HL-60 (cell line): ENCODE data around the gene POU1F1.

Source experiments
- DNase-seq, 2 experiments: peaks; one replicate each; pipeline ENCODE4 v3.0.0-alpha.2; 2010 to 2020; ENCODE audit warnings: low read depth in 1 of 2, low spot score in 1 of 2
- H3K27ac ChIP-seq: fragments of 250-450 bp; sonication (Bioruptor Pico); replicated peaks from 2 replicates; pipeline ENCODE4 v1.5.1; 2020; ENCODE audit warnings: mild to moderate bottlenecking, moderate library complexity
- H3K27me3 ChIP-seq: fragments of 250-450 bp; sonication (Bioruptor Pico); 2 replicates; pipeline ENCODE4 v1.5.1; 2021; ENCODE audit warnings: mild to moderate bottlenecking, moderate library complexity; ENCODE audit not compliant: insufficient read depth, poor library complexity, severe bottlenecking
- H3K4me3 ChIP-seq: replicated peaks from 2 replicates; pipeline ENCODE4 v1.5.1; 2011; ENCODE audit warnings: mild to moderate bottlenecking, control low read depth, low read length; ENCODE audit not compliant: insufficient read depth
- GABPA ChIP-seq: IDR thresholded peaks from 2 replicates; pipeline ENCODE4 v1.6.1; 2012; ENCODE audit warnings: low read depth
- POLR2AphosphoS5 ChIP-seq: IDR thresholded peaks from 2 replicates; pipeline ENCODE4 v1.6.1; 2012; ENCODE audit warnings: low read depth
- SPI1 ChIP-seq: IDR thresholded peaks from 2 replicates; pipeline ENCODE4 v1.6.1; 2012; ENCODE audit warnings: low read depth, mild to moderate bottlenecking, borderline replicate concordance
- TF ChIP-seq, protein P1 (sequence below): IDR thresholded peaks from one replicate; pipeline ENCODE4 v1.5.1; 2011; ENCODE audit warnings: low read length, control low read depth, inconsistent platforms; ENCODE audit not compliant: insufficient read depth
- TF ChIP-seq, protein P2 (sequence below): IDR thresholded peaks from 2 replicates; pipeline ENCODE4 v1.6.1; 2012; ENCODE audit warnings: low read depth; ENCODE audit not compliant: insufficient replicate concordance

Gene POU1F1

DNA sequence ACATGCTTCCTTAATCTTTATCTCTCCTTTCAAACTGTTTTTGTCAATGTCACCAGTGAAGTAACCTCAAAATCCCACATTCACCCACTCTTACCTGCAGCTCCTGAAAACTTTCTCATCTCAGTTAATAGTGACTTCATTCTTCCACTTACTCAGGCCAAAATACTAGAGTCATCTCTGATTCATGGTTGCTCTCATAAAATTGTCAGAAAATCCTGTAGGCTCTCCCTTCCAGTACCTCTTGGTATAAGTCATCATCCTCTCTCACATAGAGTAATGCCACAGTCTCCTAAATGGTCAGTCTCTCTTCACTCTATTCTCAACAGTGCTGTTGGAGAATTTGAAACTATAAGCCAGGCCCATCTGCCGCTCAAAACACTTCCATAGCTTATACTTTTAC is 34.9 kb upstream of the POU1F1 start:
- no peak for DNase-seq
- no peak overlapping the region for H3K4me3 ChIP-seq
- no peak for TF ChIP-seq SPI1
- TF ChIP-seq, protein P1, sequence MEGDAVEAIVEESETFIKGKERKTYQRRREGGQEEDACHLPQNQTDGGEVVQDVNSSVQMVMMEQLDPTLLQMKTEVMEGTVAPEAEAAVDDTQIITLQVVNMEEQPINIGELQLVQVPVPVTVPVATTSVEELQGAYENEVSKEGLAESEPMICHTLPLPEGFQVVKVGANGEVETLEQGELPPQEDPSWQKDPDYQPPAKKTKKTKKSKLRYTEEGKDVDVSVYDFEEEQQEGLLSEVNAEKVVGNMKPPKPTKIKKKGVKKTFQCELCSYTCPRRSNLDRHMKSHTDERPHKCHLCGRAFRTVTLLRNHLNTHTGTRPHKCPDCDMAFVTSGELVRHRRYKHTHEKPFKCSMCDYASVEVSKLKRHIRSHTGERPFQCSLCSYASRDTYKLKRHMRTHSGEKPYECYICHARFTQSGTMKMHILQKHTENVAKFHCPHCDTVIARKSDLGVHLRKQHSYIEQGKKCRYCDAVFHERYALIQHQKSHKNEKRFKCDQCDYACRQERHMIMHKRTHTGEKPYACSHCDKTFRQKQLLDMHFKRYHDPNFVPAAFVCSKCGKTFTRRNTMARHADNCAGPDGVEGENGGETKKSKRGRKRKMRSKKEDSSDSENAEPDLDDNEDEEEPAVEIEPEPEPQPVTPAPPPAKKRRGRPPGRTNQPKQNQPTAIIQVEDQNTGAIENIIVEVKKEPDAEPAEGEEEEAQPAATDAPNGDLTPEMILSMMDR = no peak
- TF ChIP-seq GABPA = no peak
- TF ChIP-seq, protein P2, sequence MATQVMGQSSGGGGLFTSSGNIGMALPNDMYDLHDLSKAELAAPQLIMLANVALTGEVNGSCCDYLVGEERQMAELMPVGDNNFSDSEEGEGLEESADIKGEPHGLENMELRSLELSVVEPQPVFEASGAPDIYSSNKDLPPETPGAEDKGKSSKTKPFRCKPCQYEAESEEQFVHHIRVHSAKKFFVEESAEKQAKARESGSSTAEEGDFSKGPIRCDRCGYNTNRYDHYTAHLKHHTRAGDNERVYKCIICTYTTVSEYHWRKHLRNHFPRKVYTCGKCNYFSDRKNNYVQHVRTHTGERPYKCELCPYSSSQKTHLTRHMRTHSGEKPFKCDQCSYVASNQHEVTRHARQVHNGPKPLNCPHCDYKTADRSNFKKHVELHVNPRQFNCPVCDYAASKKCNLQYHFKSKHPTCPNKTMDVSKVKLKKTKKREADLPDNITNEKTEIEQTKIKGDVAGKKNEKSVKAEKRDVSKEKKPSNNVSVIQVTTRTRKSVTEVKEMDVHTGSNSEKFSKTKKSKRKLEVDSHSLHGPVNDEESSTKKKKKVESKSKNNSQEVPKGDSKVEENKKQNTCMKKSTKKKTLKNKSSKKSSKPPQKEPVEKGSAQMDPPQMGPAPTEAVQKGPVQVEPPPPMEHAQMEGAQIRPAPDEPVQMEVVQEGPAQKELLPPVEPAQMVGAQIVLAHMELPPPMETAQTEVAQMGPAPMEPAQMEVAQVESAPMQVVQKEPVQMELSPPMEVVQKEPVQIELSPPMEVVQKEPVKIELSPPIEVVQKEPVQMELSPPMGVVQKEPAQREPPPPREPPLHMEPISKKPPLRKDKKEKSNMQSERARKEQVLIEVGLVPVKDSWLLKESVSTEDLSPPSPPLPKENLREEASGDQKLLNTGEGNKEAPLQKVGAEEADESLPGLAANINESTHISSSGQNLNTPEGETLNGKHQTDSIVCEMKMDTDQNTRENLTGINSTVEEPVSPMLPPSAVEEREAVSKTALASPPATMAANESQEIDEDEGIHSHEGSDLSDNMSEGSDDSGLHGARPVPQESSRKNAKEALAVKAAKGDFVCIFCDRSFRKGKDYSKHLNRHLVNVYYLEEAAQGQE = no peak
- no peak for TF ChIP-seq POLR2AphosphoS5
- H3K27me3 ChIP-seq = no peaks in the 10 kb centered on the region
- H3K27ac ChIP-seq = no peak overlapping the region

DNA sequence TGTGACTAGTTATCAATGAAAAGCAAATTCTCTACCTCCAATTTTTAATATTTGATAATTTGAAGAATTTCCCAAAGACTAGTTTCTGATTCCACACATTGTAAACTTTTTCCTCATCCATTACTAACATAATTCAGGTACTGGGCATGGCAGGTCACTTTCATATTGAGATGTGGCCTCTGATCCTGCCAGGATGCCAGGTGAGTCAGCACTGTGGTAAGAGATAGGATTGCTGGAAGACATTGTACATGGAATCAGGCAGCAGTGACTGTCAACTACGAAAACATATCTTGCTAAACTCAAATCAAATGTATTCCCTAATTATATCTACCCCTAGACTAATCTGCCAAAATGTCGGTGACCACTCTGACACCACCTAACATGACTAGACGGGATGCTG is 33.2 kb upstream of the POU1F1 start:
- no peak overlapping the region for H3K27ac ChIP-seq
- H3K4me3 ChIP-seq = no peak overlapping the region
- H3K27me3 ChIP-seq = no peaks in the 10 kb centered on the region
- no peak for DNase-seq
- TF ChIP-seq, protein P1 = no peak
- TF ChIP-seq, protein P2 = no peak
- TF ChIP-seq SPI1 = no peak
- no peak for TF ChIP-seq POLR2AphosphoS5
- no peak for TF ChIP-seq GABPA

DNA sequence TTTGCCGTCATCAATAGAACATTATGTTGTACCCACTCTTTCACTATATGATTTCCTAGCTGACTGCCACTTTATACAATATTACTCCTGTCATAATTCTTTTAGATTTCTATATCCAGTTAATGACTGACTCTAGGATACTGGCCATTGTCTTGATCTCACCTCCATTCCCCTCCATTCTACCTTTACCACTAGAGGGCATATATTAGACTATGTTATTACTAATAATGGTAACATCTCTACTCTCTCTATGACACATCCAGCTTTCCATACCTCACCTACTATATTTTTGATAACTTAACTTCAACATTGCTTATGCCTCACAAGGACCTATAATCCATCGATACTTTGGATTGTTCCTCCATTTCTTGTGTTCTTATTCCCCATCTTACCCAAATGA is 31.4 kb upstream of the POU1F1 start:
- TF ChIP-seq GABPA (no peak), SPI1 (no peak), POLR2AphosphoS5 (no peak)
- TF ChIP-seq, protein P2 = no peak
- TF ChIP-seq, protein P1 = no peak
- Histone ChIP-seq H3K4me3 (no peak overlapping the region), H3K27ac (no peak overlapping the region), H3K27me3 (no peaks in the 10 kb centered on the region)
- no peak for DNase-seq
